Activated T-cell treated with anti-CD3 and anti-CD28 coated beads, Interleukin-2, amount 50 U/mL, for 24 hours (primary cell): ENCODE results near the gene PTGES2.

ENCODE experiments used
- DNase-seq: peaks from one replicate; pipeline ENCODE4 v3.0.0-alpha.2; 2020
- H3K27ac Mint-ChIP-seq: 2 replicates; pipeline ENCODE4 v1.8.0; 2020; ENCODE audit warnings: mild to moderate bottlenecking, mixed read lengths
- H3K27me3 Mint-ChIP-seq: 2 replicates; pipeline ENCODE4 v1.8.0; 2020; ENCODE audit warnings: mixed read lengths
- H3K36me3 Mint-ChIP-seq: 2 replicates; pipeline ENCODE4 v1.8.0; 2020; ENCODE audit warnings: low read depth, mixed read lengths
- H3K4me1 Mint-ChIP-seq: 2 replicates; pipeline ENCODE4 v1.8.0; 2020; ENCODE audit warnings: low read depth, mixed read lengths
- H3K4me3 Mint-ChIP-seq: 2 replicates; pipeline ENCODE4 v1.8.0; 2020; ENCODE audit warnings: mild to moderate bottlenecking, moderate library complexity, mixed read lengths
- H3K9me3 Mint-ChIP-seq: 2 replicates; pipeline ENCODE4 v1.8.0; 2020; ENCODE audit warnings: mixed read lengths

Gene PTGES2

GRCh38 chr9:128108269-128109049 is 19.1 kb downstream of the PTGES2 start:
- Mint-ChIP-seq H3K4me3 (no peak overlapping the region), H3K4me1 (peaks cover 8% of the 10 kb centered on the region), H3K27me3 (no peaks in the 10 kb centered on the region), H3K27ac (peak overlapping the region; percentile 53), H3K36me3 (peaks cover 76% of the 10 kb centered on the region), H3K9me3 (no peaks in the 10 kb centered on the region)
- no peak for DNase-seq

DNA sequence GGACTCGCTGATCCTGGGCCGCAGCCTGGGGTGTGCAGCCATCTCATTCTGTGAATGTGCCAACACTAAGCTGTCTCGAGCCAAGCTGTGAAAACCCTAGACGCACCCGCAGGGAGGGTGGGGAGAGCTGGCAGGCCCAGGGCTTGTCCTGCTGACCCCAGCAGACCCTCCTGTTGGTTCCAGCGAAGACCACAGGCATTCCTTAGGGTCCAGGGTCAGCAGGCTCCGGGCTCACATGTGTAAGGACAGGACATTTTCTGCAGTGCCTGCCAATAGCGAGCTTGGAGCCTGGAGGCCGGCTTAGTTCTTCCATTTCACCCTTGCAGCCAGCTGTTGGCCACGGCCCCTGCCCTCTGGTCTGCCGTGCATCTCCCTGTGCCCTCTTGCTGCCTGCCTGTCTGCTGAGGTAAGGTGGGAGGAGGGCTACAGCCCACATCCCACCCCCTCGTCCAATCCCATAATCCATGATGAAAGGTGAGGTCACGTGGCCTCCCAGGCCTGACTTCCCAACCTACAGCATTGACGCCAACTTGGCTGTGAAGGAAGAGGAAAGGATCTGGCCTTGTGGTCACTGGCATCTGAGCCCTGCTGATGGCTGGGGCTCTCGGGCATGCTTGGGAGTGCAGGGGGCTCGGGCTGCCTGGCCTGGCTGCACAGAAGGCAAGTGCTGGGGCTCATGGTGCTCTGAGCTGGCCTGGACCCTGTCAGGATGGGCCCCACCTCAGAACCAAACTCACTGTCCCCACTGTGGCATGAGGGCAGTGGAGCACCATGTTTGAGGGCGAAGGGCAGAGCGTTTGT is 19.9 kb downstream of the PTGES2 start:
- Mint-ChIP-seq H3K27me3 (no peaks in the 10 kb centered on the region), H3K4me3 (no peak overlapping the region), H3K27ac (peak overlapping the region; percentile 53), H3K4me1 (peaks cover 15% of the 10 kb centered on the region), H3K36me3 (peaks cover 79% of the 10 kb centered on the region), H3K9me3 (no peaks in the 10 kb centered on the region)
- no peak for DNase-seq

DNA sequence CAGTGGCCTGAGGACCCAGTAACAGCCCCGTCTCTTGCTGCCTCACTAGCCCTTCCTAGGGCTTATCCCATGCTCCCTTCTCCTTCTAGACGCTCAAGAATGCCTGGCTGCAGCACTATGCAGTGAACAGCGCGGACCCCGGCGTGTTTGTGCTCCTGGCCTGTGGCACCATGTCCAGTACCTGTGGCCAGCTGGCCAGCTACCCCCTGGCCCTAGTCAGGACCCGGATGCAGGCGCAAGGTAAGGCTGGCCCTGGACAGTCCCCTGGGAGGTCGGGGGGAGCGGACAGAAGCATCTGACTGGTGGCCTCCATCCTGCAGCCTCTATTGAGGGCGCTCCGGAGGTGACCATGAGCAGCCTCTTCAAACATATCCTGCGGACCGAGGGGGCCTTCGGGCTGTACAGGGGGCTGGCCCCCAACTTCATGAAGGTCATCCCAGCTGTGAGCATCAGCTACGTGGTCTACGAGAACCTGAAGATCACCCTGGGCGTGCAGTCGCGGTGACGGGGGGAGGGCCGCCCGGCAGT is 20.5 kb downstream of the PTGES2 start:
- DNase-seq, result no peak
- peaks cover 22% of the 10 kb centered on the region for H3K4me1 Mint-ChIP-seq
- peaks cover 85% of the 10 kb centered on the region for H3K36me3 Mint-ChIP-seq
- H3K9me3 Mint-ChIP-seq, result no peaks in the 10 kb centered on the region
- H3K4me3 Mint-ChIP-seq, result no peak overlapping the region
- H3K27me3 Mint-ChIP-seq, result no peaks in the 10 kb centered on the region
- H3K27ac Mint-ChIP-seq, result peak overlapping the region; percentile 30

- Mint-ChIP-seq H3K27ac (peak overlapping the region; percentile 30), H3K4me1 (peaks cover 24% of the 10 kb centered on the region), H3K27me3 (no peaks in the 10 kb centered on the region), H3K36me3 (peaks cover 85% of the 10 kb centered on the region), H3K9me3 (no peaks in the 10 kb centered on the region), H3K4me3 (no peak overlapping the region)
- DNase-seq, result no peak
These were observed 21.2 kb downstream of the PTGES2 start for GRCh38 chr9:128106181-128106939.

GRCh38 chr9:128105538-128106175 is 21.9 kb downstream of the PTGES2 start:
- DNase-seq, result no peak
- no peaks in the 10 kb centered on the region for H3K27me3 Mint-ChIP-seq
- H3K27ac Mint-ChIP-seq, result no peak overlapping the region
- H3K36me3 Mint-ChIP-seq, result peaks cover 87% of the 10 kb centered on the region
- peaks cover 29% of the 10 kb centered on the region for H3K4me1 Mint-ChIP-seq
- H3K4me3 Mint-ChIP-seq, result no peak overlapping the region
- H3K9me3 Mint-ChIP-seq, result no peaks in the 10 kb centered on the region

- Mint-ChIP-seq H3K9me3 (no peaks in the 10 kb centered on the region), H3K27ac (peak overlapping the region; percentile 33), H3K4me3 (no peak overlapping the region), H3K4me1 (peaks cover 42% of the 10 kb centered on the region), H3K27me3 (no peaks in the 10 kb centered on the region), H3K36me3 (peaks cover 81% of the 10 kb centered on the region)
- no peak for DNase-seq
These were observed 23.3 kb downstream of the PTGES2 start for GRCh38 chr9:128104171-128104618.

DNA sequence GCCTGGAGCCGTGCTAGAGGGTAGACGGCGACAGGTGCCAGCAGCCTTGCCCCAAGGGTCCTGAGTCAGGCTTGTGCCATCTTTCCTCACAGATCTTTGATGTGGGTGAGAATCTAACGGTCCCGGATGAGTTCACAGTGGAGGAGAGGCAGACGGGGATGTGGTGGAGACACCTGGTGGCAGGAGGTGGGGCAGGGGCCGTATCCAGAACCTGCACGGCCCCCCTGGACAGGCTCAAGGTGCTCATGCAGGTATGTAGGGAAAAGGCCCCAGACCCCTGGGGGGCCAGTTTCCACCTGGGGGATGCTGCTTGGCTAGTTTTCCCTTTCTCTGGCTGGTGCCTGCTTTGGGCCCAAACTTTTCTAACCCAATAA is 24.0 kb downstream of the PTGES2 start:
- DNase-seq, result peak; percentile 57
- Mint-ChIP-seq H3K27me3 (no peaks in the 10 kb centered on the region), H3K4me1 (peaks cover 49% of the 10 kb centered on the region), H3K4me3 (no peak overlapping the region), H3K27ac (peak overlapping the region; percentile 81), H3K36me3 (peaks cover 82% of the 10 kb centered on the region), H3K9me3 (no peaks in the 10 kb centered on the region)

DNA sequence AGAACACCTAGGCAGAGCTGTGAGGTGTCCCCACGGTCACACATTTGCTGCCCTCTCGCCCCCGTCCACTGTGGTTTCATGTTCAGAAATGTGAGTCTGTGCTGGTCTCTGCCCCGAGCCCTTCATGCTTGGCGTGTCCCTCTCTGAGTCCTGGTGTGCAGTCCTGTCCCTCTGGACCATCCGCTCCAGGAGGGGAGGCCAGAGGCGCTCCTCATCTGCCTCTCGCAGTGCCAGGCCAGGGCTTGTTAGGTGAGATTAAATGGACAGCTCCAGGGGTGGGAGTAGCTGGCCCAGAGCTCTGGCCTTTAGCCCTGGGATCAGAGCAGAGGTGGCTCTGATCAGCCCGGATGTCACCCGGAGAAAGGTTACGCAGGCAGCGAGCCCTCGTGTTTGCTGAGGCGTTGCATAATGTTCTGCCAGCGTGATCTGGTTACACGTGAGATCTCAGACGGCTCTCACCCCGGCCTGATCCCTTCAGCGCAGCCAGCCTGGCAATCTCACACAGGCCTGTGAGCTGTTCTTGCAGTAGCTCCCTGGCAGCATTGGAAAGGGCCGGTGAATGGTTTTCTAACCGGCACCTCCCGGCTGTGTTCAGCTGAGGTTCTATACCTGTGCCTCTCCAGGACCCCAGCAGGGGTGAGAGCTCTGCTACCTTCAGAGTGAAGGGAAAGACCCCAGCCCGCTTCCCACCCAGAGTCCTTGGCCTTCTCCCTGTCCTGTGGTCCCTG is 24.5 kb downstream of the PTGES2 start:
- no peak for DNase-seq
- peak overlapping the region; percentile 81 for H3K27ac Mint-ChIP-seq
- H3K27me3 Mint-ChIP-seq, result no peaks in the 10 kb centered on the region
- H3K4me3 Mint-ChIP-seq, result no peak overlapping the region
- peaks cover 78% of the 10 kb centered on the region for H3K36me3 Mint-ChIP-seq
- H3K4me1 Mint-ChIP-seq, result peaks cover 54% of the 10 kb centered on the region
- no peaks in the 10 kb centered on the region for H3K9me3 Mint-ChIP-seq

GRCh38 chr9:128102196-128102595 is 25.3 kb downstream of the PTGES2 start:
- H3K36me3 Mint-ChIP-seq, result peaks cover 69% of the 10 kb centered on the region
- H3K4me3 Mint-ChIP-seq, result no peak overlapping the region
- DNase-seq, result no peak
- peak overlapping the region; percentile 81 for H3K27ac Mint-ChIP-seq
- no peaks in the 10 kb centered on the region for H3K9me3 Mint-ChIP-seq
- H3K27me3 Mint-ChIP-seq, result no peaks in the 10 kb centered on the region
- H3K4me1 Mint-ChIP-seq, result peaks cover 62% of the 10 kb centered on the region

DNA sequence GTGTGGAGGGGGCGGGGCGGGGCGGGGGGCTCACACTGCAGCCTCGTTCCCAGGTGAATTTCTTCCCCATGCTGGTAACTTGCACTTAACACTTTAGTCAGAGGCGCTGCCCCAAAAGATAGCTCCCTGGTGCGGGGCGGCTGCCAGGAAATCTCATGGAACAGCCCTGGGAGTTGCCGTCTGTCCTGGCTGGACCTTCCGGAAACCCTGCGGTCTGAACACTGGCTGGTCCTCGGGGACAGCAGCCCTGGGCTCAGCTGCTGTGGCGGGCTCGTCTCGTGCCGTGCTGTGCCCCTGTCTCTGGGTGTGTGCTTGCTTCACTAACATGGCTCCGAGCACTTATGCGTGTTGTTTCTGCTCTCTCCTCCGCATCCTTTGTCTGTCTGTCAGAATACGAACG is 25.8 kb downstream of the PTGES2 start:
- H3K27me3 Mint-ChIP-seq, result no peaks in the 10 kb centered on the region
- H3K9me3 Mint-ChIP-seq, result no peaks in the 10 kb centered on the region
- peaks cover 67% of the 10 kb centered on the region for H3K36me3 Mint-ChIP-seq
- no peak for DNase-seq
- peaks cover 68% of the 10 kb centered on the region for H3K4me1 Mint-ChIP-seq
- no peak overlapping the region for H3K27ac Mint-ChIP-seq
- no peak overlapping the region for H3K4me3 Mint-ChIP-seq

- no peaks in the 10 kb centered on the region for H3K27me3 Mint-ChIP-seq
- H3K36me3 Mint-ChIP-seq, result peaks cover 65% of the 10 kb centered on the region
- no peak overlapping the region for H3K4me3 Mint-ChIP-seq
- H3K4me1 Mint-ChIP-seq, result peaks cover 69% of the 10 kb centered on the region
- H3K27ac Mint-ChIP-seq, result peak overlapping the region; percentile 64
- no peaks in the 10 kb centered on the region for H3K9me3 Mint-ChIP-seq
- DNase-seq, result no peak
These were observed 26.3 kb downstream of the PTGES2 start for GRCh38 chr9:128101231-128101661.

DNA sequence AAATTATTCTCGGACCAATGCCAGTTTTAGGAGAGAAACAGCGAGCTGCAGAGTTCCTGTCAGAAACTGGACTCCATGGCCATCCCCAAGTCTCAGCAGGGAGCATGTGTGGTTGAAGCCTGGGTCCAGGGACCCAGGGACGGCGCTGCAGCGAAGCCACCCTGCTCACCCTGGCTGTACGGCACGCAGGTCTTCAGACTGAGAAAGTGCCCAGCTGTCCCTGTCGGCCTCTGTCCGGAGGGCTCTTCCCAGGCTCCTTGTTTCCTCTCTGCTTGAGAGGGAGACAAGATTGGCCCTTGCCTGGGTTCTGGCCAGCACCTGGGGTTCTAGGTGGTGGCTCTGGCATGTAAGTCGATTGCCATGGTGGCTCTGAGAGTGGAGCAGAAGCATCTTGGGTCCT is 26.9 kb downstream of the PTGES2 start:
- Mint-ChIP-seq H3K36me3 (peaks cover 59% of the 10 kb centered on the region), H3K9me3 (no peaks in the 10 kb centered on the region), H3K4me1 (peaks cover 69% of the 10 kb centered on the region), H3K4me3 (no peak overlapping the region), H3K27me3 (no peaks in the 10 kb centered on the region), H3K27ac (peak overlapping the region; percentile 76)
- no peak for DNase-seq

DNA sequence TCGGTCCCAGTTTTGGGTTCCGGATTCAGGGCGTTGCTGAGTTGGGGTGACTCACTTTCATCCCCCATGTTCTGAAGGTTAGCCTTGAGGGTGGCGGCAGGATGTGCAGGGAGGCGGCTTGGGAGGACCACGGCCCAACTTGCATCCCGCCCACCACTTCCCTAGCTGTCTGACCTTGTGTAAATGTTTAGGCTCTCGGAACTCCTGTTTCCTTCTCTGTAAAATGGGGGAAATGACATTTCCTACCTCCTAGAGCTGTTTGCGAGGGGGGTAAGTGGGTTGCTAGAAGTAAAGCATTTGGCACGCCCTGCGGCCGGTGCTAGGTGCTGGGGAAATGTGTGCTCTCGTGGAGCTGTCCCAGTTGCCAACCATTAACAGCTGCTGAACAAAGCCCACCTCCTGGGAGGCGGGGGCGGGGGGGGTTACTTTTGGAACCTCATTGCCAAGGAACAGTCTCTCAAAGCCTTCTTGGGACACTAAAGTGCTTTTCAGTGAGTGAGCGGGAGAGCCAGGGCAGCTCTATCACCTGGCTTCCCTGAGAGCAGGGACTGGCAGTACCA is 27.5 kb downstream of the PTGES2 start:
- H3K36me3 Mint-ChIP-seq, result peaks cover 59% of the 10 kb centered on the region
- no peaks in the 10 kb centered on the region for H3K27me3 Mint-ChIP-seq
- no peak for DNase-seq
- H3K9me3 Mint-ChIP-seq, result no peaks in the 10 kb centered on the region
- peaks cover 75% of the 10 kb centered on the region for H3K4me1 Mint-ChIP-seq
- peak overlapping the region; percentile 70 for H3K4me3 Mint-ChIP-seq
- peak overlapping the region; percentile 76 for H3K27ac Mint-ChIP-seq
